K562 (cell line): ENCODE data around the gene NARF. TPM values are rescaled to one million over a fixed set of nuclear protein-coding genes. Genes with fewer than 3 reads are reported as not detected.

Source experiments
- ATAC-seq: fragments of 200-7000 bp; cut with Tn5 transposase; 3 replicates; pipeline ENCODE4 v1.9.1; 2020; ENCODE audit warnings: moderate library complexity
- BruUV-seq: library from RNA; stranded (reverse); fragments of 400-500 nt; replicated peaks from 2 replicates; lab custom pipeline; 2021; lab: Mats Ljungman, UMichigan
- CTCF ChIA-PET: fragments of 300-600 bp; formaldehyde crosslinking; extraction: SDS; loops from one replicate; lab custom pipeline; 2021; ENCODE audit warnings: low intra/inter-chr PET ratio; lab: Yijun Ruan, JAX
- POLR2A ChIA-PET: fragments of 300-600, 350-650 bp; sonication (Branson Sonifier 250); formaldehyde crosslinking; extraction: SDS; loops from one replicate; lab custom pipeline; 2021; ENCODE audit warnings: antibody characterized with exemption, inconsistent platforms; lab: Yijun Ruan, JAX
- DNase-seq, 4 experiments: peaks; one replicate each; pipeline versions ENCODE4 v3.0.0 to v3.0.0-alpha.2; 2011 to 2018; ENCODE audit warnings: low spot score in 3 of 4, mixed read lengths in 3 of 4; ENCODE audit errors: extremely low read depth in 1 of 4
- FAIRE-seq: peaks from 2 replicates; lab custom pipeline; 2011; peaks lifted over from hg19 to GRCh38; lab: Jason Lieb, UNC
- H2AFZ ChIP-seq: 2 replicates; pipeline ENCODE4 v1.6.0; 2011; ENCODE audit warnings: low read depth, low read length, control low read depth, inconsistent platforms
- H3K27ac ChIP-seq: fragments of 200-600 bp; 3 replicates; pipeline ENCODE4 v1.8.0; 2011; ENCODE audit warnings: low read depth, mild to moderate bottlenecking, control low read depth, inconsistent platforms, low read length, moderate library complexity, mixed read lengths; ENCODE audit errors: extremely low read depth
- H3K27me3 ChIP-seq, 2 experiments: fragments of 300-600 bp in 1 of 2; 2 replicates in 1 of 2; 3 replicates in 1 of 2; pipeline versions ENCODE4 v1.6.0 to v1.8.0; 2011; ENCODE audit warnings: inconsistent platforms in 2 of 2, low read length in 2 of 2, mild to moderate bottlenecking in 1 of 2, mixed read lengths in 1 of 2, moderate library complexity in 1 of 2; ENCODE audit not compliant: control insufficient read depth in 2 of 2, insufficient read depth in 2 of 2
- H3K36me3 ChIP-seq: fragments of 300-600 bp; 3 replicates; pipeline ENCODE4 v1.8.0; 2011; ENCODE audit warnings: mild to moderate bottlenecking, low read length, inconsistent platforms; ENCODE audit not compliant: control insufficient read depth, insufficient read depth
- H3K4me1 ChIP-seq, 2 experiments: fragments of 200-600 bp in 1 of 2; replicated peaks in 1 of 2; 2 replicates in 1 of 2; 3 replicates in 1 of 2; pipeline versions ENCODE4 v1.5.1 to v1.8.0; 2011; ENCODE audit warnings: inconsistent platforms in 2 of 2, low read length in 2 of 2, mild to moderate bottlenecking in 1 of 2, mixed read lengths in 1 of 2, moderate library complexity in 1 of 2; ENCODE audit not compliant: control insufficient read depth in 2 of 2, insufficient read depth in 2 of 2
- H3K4me2 ChIP-seq: 2 replicates; pipeline ENCODE4 v1.6.1; 2011; ENCODE audit warnings: low read length, control low read depth, inconsistent platforms, mixed read lengths; ENCODE audit not compliant: insufficient read depth
- H3K4me3 ChIP-seq: fragments of 200-600 bp; sonication (generic), shearing (Covaris generic); 2 replicates; pipeline ENCODE4 v1.5.1; 2016; ENCODE audit warnings: control low read depth, inconsistent platforms
- H3K79me2 ChIP-seq: fragments of 200-600 bp; 3 replicates; pipeline ENCODE4 v1.8.0; 2011; ENCODE audit warnings: low read length, inconsistent platforms; ENCODE audit not compliant: control insufficient read depth, insufficient read depth
- H3K9ac ChIP-seq, 2 experiments: 2 replicates each; pipeline versions ENCODE4 v1.6.0 to v1.6.1; 2011; ENCODE audit warnings: low read depth in 2 of 2, low read length in 2 of 2, control low read depth in 1 of 2, inconsistent platforms in 1 of 2, mild to moderate bottlenecking in 1 of 2, mixed read lengths in 1 of 2; ENCODE audit not compliant: insufficient read depth in 1 of 2
- H3K9me1 ChIP-seq: one replicate; pipeline ENCODE4 v1.6.0; 2011; ENCODE audit warnings: inconsistent platforms, mild to moderate bottlenecking, low read length, moderate library complexity; ENCODE audit not compliant: control insufficient read depth, insufficient read depth
- H3K9me3 ChIP-seq: replicated peaks from 2 replicates; pipeline ENCODE4 v1.5.1; 2011; ENCODE audit warnings: low read depth, low read length, inconsistent platforms; ENCODE audit not compliant: control insufficient read depth, insufficient read depth
- H4K20me1 ChIP-seq: replicated peaks from 2 replicates; pipeline ENCODE4 v1.6.1; 2011; ENCODE audit warnings: low read length, inconsistent platforms, mixed read lengths; ENCODE audit not compliant: control insufficient read depth, insufficient read depth
- CEBPB ChIP-seq: fragments of 450-650 bp; IDR thresholded peaks from 2 replicates; pipeline ENCODE4 v1.6.1; 2016; ENCODE audit warnings: missing genetic modification characterization, missing compliant biosample characterization
- POLR2A ChIP-seq: fragments of 450-650 bp; conservative IDR thresholded peaks from 2 replicates; pipeline ENCODE4 v1.6.1; 2016
- SMAD1 ChIP-seq: fragments of 150-350 bp; IDR thresholded peaks from 2 replicates; pipeline ENCODE4 v1.6.1; 2014; ENCODE audit warnings: low read length, low read depth; ENCODE audit not compliant: partially characterized antibody
- SMARCC2 ChIP-seq: fragments of 450-650 bp; IDR thresholded peaks from 2 replicates; pipeline ENCODE4 v1.6.1; 2017; ENCODE audit warnings: antibody characterized with exemption, moderate library complexity, mild to moderate bottlenecking, low read depth
- TEAD2 ChIP-seq: fragments of 450-650 bp; IDR thresholded peaks from 2 replicates; pipeline ENCODE4 v1.6.1; 2016; ENCODE audit warnings: missing genetic modification characterization, control low read depth, missing compliant biosample characterization
- ZNF316 ChIP-seq: fragments of 450-650 bp; IDR thresholded peaks from 2 replicates; pipeline ENCODE4 v1.6.1; 2016
- ZNF785 ChIP-seq: fragments of 250-450 bp; sonication (Bioruptor Pico); IDR thresholded peaks from 2 replicates; pipeline ENCODE4 v1.4.0; 2020; ENCODE audit warnings: mild to moderate bottlenecking
- ZNF79 ChIP-seq: fragments of 250-450 bp; sonication (Bioruptor Pico); IDR thresholded peaks from 2 replicates; pipeline ENCODE4 v1.4.0; 2020; ENCODE audit warnings: low read depth, mild to moderate bottlenecking, moderate library complexity
- WGBS: fragments of 100-300 bp; shearing (Covaris generic); methylation state at CpG from one replicate; pipeline ENCODE4 v1.1.6; 2016; ENCODE audit warnings: low coverage, mixed read lengths; ENCODE audit not compliant: insufficient coverage; ENCODE audit errors: missing lambda C conversion rate; 5-methylcytosine and 5-hydroxymethylcytosine counted together
- in situ Hi-C: fragments of 300-500 bp; cut with MboI; formaldehyde crosslinking; loops from 4 replicates; pipeline ENCODE4 v1.15.0; 2018; ENCODE audit warnings: inconsistent platforms, mixed read lengths
- intact Hi-C: fragments of 100-400 bp; cut with micrococcal nuclease; formaldehyde crosslinking; loops from 2 replicates; pipeline ENCODE4 v1.14.2; 2022
- polyA plus RNA-seq, 8 experiments: library from polyadenylated mRNA; depleted of rRNA in 4 of 8; stranded (reverse) in 5 of 8; unstranded in 3 of 8; fragments of >200 nt; fragmentation: Nextera tagmentation in 2 of 8; fragmentation: Illumina TruSeq in 1 of 8; extraction: Ambion mirVana in 2 of 8; extraction: Trizol in 1 of 8; gene quantifications; 2 replicates each; pipeline versions ENCODE4 v1.2.1 to v1.2.3, GENCODE V29; 2011 to 2014; ENCODE audit warnings: inconsistent platforms in 1 of 8, missing spikeins in 1 of 8
- total RNA-seq, 7 experiments: library from RNA; depleted of rRNA in 6 of 7; stranded (reverse); fragments of >200 nt in 6 of 7; fragmentation: Illumina TruSeq in 2 of 7; extraction: Trizol in 2 of 7; gene quantifications; 2 replicates each; pipeline versions ENCODE4 v1.2.1 to v1.2.3, GENCODE V29; 2011 to 2021; ENCODE audit warnings: low replicate concordance in 1 of 7
- TF ChIP-seq, protein P1 (sequence below): fragments of 450-650 bp; formaldehyde crosslinking; conservative IDR thresholded peaks from 2 replicates; pipeline ENCODE4 v1.4.0; 2022; ENCODE audit warnings: mild to moderate bottlenecking, missing genetic modification characterization
- TF ChIP-seq, protein P2 (sequence below): fragments of 450-650 bp; formaldehyde crosslinking; IDR thresholded peaks from 2 replicates; pipeline ENCODE4 v1.4.0; 2020; ENCODE audit warnings: mild to moderate bottlenecking, mixed read lengths
- TF ChIP-seq, protein P3 (sequence below): fragments of 150-350 bp; conservative IDR thresholded peaks from 2 replicates; pipeline ENCODE4 v1.6.1; 2014; ENCODE audit warnings: low read length
- TF ChIP-seq, protein P4 (sequence below), 3 experiments: fragments of 200-800 bp in 1 of 3; fragments of 250-450 bp in 1 of 3; fragments of 450-650 bp in 1 of 3; sonication (Bioruptor Pico) in 1 of 3; sonication (Bioruptor generic) in 1 of 3; formaldehyde crosslinking in 1 of 3; IDR thresholded peaks; 2 replicates each; pipeline versions ENCODE4 v1.6.1 to v1.8.0; 2016 to 2022; ENCODE audit warnings: mild to moderate bottlenecking in 2 of 3, missing genetic modification characterization in 2 of 3, missing compliant biosample characterization in 1 of 3, moderate library complexity in 1 of 3

Gene NARF
- total and polyA plus RNA-seq, 9 of the 15 experiments (the other 6 are each of a cell fraction or from before 2014, with no cell fraction given), result 60.4 to 423 (median 132) TPM

DNA sequence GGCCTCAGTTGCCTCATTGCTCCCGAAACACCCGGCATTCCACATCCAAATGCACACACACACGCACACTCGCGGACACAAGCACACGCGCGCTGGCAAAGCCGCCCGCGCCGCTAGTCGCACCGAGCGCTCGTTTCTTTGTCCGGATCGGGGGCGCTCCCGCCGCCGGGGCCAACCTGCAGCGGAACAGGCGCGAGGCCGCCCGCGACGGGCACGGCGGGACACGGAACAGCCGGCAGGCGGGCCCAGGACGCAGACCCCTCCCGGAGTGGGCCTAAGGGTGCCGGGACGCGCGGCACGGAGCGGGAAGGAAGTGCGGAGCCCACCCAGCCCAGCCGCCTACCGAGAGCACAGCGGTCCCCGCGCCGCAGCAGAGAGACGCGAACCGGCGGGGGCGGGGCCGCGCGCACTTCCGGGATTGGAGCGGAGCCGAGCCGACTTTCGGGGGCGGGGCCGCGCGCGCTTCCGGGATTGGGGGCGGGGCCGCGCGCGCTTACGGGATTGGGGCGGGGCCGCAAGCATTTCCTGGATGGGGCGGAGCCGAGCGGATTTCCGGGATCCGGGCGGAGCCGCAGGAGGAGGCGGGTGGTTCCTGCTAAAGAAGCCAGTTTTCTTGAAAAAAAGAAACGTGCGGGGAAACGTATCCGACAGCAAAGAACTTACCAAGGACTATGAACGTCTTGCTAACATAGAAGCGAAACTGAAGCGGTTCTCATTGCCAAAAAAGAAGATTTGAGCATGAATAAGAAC, 8.0 kb upstream of the NARF start, which contains the start of gene CYBC1:
CYBC1 (minus strand) TSS at position 396 of the 750 bp plus-strand sequence. CDS start 1,498 bp downstream, outside the sequence.
- Histone ChIP-seq H4K20me1 (no peaks in the 10 kb centered on the region), H3K4me2 (peak within 1 kb of the TSS; percentile 90), H3K36me3 (peaks cover 10% of the 10 kb centered on the region; the same call in 2 of the 3 replicates), H3K4me3 (peak within 1 kb of the TSS; percentile 93), H2AFZ (peak within 1 kb of the TSS; percentile 93), H3K9ac (peak within 1 kb of the TSS; percentile 92 to 99), H3K27me3 (no peaks in the 10 kb centered on the region), H3K79me2 (peaks cover 27% of the 10 kb centered on the region), H3K9me1 (no peaks in the 10 kb centered on the region), H3K27ac (peak within 1 kb of the TSS; percentile 89), H3K9me3 (no peaks in the 10 kb centered on the region), H3K4me1 (peaks cover 21 to 51% of the 10 kb centered on the region in 2 experiments)
- ChIA-PET POLR2A (interaction anchor here (0.5 kb wide), 2 partner anchors 9 to 10 kb away, joined by 3 read pairs; no protein-coding TSS in a partner anchor), CTCF (interaction anchor here (0.6 kb wide), 1 partner anchor 290 kb away, joined by 4 read pairs; no protein-coding TSS in a partner anchor)
- in situ Hi-C loops, result no loop called here
- intact Hi-C loops, result no loop called here
- ATAC-seq (peak; percentile 94), DNase-seq (peak; percentile 90 to 95 (median 92)), FAIRE-seq (peak; percentile 83)
- BruUV-seq, result TSS peak; percentile 80
- WGBS, result under 1% methylated on average over 30 of the region's 91 CpGs
- TF ChIP-seq SMARCC2, result no peak
- peak; percentile 83 for TF ChIP-seq POLR2A
- no peak for TF ChIP-seq TEAD2 (tag)
- TF ChIP-seq, protein P1, sequence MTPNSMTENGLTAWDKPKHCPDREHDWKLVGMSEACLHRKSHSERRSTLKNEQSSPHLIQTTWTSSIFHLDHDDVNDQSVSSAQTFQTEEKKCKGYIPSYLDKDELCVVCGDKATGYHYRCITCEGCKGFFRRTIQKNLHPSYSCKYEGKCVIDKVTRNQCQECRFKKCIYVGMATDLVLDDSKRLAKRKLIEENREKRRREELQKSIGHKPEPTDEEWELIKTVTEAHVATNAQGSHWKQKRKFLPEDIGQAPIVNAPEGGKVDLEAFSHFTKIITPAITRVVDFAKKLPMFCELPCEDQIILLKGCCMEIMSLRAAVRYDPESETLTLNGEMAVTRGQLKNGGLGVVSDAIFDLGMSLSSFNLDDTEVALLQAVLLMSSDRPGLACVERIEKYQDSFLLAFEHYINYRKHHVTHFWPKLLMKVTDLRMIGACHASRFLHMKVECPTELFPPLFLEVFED (CRISPR knock-in tag), result no peak
- TF ChIP-seq ZNF316, result no peak
- peak; percentile 44 for TF ChIP-seq SMAD1
- TF ChIP-seq, protein P2, sequence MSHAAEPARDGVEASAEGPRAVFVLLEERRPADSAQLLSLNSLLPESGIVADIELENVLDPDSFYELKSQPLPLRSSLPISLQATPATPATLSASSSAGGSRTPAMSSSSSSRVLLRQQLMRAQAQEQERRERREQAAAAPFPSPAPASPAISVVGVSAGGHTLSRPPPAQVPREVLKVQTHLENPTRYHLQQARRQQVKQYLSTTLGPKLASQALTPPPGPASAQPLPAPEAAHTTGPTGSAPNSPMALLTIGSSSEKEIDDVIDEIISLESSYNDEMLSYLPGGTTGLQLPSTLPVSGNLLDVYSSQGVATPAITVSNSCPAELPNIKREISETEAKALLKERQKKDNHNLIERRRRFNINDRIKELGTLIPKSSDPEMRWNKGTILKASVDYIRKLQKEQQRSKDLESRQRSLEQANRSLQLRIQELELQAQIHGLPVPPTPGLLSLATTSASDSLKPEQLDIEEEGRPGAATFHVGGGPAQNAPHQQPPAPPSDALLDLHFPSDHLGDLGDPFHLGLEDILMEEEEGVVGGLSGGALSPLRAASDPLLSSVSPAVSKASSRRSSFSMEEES, result no peak
- TF ChIP-seq, protein P3, sequence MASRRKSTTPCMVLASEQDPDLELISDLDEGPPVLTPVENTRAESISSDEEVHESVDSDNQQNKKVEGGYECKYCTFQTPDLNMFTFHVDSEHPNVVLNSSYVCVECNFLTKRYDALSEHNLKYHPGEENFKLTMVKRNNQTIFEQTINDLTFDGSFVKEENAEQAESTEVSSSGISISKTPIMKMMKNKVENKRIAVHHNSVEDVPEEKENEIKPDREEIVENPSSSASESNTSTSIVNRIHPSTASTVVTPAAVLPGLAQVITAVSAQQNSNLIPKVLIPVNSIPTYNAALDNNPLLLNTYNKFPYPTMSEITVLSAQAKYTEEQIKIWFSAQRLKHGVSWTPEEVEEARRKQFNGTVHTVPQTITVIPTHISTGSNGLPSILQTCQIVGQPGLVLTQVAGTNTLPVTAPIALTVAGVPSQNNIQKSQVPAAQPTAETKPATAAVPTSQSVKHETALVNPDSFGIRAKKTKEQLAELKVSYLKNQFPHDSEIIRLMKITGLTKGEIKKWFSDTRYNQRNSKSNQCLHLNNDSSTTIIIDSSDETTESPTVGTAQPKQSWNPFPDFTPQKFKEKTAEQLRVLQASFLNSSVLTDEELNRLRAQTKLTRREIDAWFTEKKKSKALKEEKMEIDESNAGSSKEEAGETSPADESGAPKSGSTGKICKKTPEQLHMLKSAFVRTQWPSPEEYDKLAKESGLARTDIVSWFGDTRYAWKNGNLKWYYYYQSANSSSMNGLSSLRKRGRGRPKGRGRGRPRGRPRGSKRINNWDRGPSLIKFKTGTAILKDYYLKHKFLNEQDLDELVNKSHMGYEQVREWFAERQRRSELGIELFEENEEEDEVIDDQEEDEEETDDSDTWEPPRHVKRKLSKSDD, result no peak
- TF ChIP-seq, protein P4, sequence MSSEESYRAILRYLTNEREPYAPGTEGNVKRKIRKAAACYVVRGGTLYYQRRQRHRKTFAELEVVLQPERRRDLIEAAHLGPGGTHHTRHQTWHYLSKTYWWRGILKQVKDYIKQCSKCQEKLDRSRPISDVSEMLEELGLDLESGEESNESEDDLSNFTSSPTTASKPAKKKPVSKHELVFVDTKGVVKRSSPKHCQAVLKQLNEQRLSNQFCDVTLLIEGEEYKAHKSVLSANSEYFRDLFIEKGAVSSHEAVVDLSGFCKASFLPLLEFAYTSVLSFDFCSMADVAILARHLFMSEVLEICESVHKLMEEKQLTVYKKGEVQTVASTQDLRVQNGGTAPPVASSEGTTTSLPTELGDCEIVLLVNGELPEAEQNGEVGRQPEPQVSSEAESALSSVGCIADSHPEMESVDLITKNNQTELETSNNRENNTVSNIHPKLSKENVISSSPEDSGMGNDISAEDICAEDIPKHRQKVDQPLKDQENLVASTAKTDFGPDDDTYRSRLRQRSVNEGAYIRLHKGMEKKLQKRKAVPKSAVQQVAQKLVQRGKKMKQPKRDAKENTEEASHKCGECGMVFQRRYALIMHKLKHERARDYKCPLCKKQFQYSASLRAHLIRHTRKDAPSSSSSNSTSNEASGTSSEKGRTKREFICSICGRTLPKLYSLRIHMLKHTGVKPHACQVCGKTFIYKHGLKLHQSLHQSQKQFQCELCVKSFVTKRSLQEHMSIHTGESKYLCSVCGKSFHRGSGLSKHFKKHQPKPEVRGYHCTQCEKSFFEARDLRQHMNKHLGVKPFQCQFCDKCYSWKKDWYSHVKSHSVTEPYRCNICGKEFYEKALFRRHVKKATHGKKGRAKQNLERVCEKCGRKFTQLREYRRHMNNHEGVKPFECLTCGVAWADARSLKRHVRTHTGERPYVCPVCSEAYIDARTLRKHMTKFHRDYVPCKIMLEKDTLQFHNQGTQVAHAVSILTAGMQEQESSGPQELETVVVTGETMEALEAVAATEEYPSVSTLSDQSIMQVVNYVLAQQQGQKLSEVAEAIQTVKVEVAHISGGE (CRISPR knock-in tag; IDR thresholded peaks at IDR 0.05), result peak in 1 of 3 experiments; percentile 92; a peak in 2 of 6 replicates
- TF ChIP-seq ZNF79 (CRISPR knock-in tag), result no peak
- no peak for TF ChIP-seq CEBPB (tag)
- TF ChIP-seq ZNF785 (CRISPR knock-in tag), result no peak
